K562 (cell line): ENCODE data around the gene RPS6KA2.

ENCODE experiments used
- KLF16 ChIP-seq: IDR thresholded peaks from 2 replicates; pipeline ENCODE4 v1.6.1; 2016; ENCODE audit warnings: antibody characterized with exemption
- MED1 ChIP-seq: sonication (generic); formaldehyde crosslinking; IDR thresholded peaks from 2 replicates; pipeline ENCODE4 v1.8.1; 2023; ENCODE audit warnings: missing genetic modification reagents, borderline replicate concordance
- PCBP1 ChIP-seq: fragments of 200-400 bp; formaldehyde crosslinking; IDR thresholded peaks from 2 replicates; pipeline ENCODE4 v1.6.1; 2018; ENCODE audit warnings: mild to moderate bottlenecking, low read depth, low read length; ENCODE audit not compliant: poor library complexity, severe bottlenecking
- SAFB2 ChIP-seq: fragments of 200-400 bp; formaldehyde crosslinking; IDR thresholded peaks from 2 replicates; pipeline ENCODE4 v1.6.1; 2018; ENCODE audit warnings: borderline replicate concordance, low read length, low read depth, moderate library complexity; ENCODE audit not compliant: severe bottlenecking
- SIN3A ChIP-seq, 2 experiments: fragments of 150-350 bp in 1 of 2; IDR thresholded peaks; 2 replicates each; pipeline ENCODE4 v1.6.1; 2011 to 2016; ENCODE audit warnings: borderline replicate concordance in 2 of 2, low read depth in 2 of 2, low read length in 2 of 2, mild to moderate bottlenecking in 2 of 2, moderate library complexity in 2 of 2; ENCODE audit not compliant: control insufficient read depth in 1 of 2
- SP2 ChIP-seq: IDR thresholded peaks from 2 replicates; pipeline ENCODE4 v1.6.1; 2011; ENCODE audit warnings: mild to moderate bottlenecking, low read depth, low read length, moderate library complexity; ENCODE audit not compliant: poor library complexity, severe bottlenecking; ENCODE audit errors: extremely low read depth
- TF ChIP-seq, protein P1 (sequence below), 2 experiments: fragments of 450-650 bp in 1 of 2; sonication (generic) in 1 of 2; formaldehyde crosslinking in 1 of 2; IDR thresholded peaks; 2 replicates each; pipeline versions ENCODE4 v1.7.1 to v1.9.0; 2016 to 2022; ENCODE audit warnings: inconsistent platforms in 1 of 2, mild to moderate bottlenecking in 1 of 2, missing genetic modification reagents in 1 of 2
- TF ChIP-seq, protein P2 (sequence below), 3 experiments: IDR thresholded peaks in 2 of 3; conservative IDR thresholded peaks in 1 of 3; 2 replicates each; pipeline ENCODE4 v1.5.1; 2011 to 2012; ENCODE audit warnings: low read length in 3 of 3, mild to moderate bottlenecking in 3 of 3, control low read depth in 2 of 3, improper control_type of control experiment in 1 of 3, inconsistent platforms in 1 of 3, low read depth in 1 of 3, mixed read lengths in 1 of 3, moderate library complexity in 1 of 3; ENCODE audit not compliant: insufficient read depth in 2 of 3
- TF ChIP-seq, protein P3 (sequence below), 2 experiments: fragments of 450-650 bp in 1 of 2; sonication (generic) in 1 of 2; formaldehyde crosslinking; conservative IDR thresholded peaks; 2 replicates each; pipeline versions ENCODE4 v1.4.0 to v1.8.1; 2020 to 2022; ENCODE audit warnings: mild to moderate bottlenecking in 1 of 2, missing genetic modification reagents in 1 of 2
- TF ChIP-seq, protein P4 (sequence below): fragments of 250-450 bp; sonication (Bioruptor Pico); IDR thresholded peaks from 2 replicates; pipeline ENCODE4 v1.4.0; 2020; ENCODE audit warnings: mild to moderate bottlenecking, moderate library complexity, borderline replicate concordance

DNA sequence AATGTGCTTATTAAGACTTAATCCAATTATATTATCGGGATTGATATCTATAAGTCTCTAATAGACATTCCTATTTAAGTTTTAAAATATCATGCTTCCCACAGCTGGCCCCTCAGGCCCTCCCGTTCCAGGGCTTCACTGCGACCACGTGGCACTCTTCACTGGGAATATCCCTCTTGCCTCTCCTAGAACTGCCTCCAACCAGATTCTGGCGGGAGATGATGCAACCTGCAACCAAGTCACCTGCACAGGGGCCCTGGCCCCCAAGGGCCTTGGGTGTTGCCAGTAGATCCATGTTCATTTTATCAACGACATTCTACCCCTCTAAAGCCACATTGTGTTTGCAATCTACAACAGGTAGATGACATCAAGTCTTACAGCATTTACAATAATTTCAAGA lies 22.1 kb downstream of the RPS6KA2 start:
- TF ChIP-seq, protein P1, sequence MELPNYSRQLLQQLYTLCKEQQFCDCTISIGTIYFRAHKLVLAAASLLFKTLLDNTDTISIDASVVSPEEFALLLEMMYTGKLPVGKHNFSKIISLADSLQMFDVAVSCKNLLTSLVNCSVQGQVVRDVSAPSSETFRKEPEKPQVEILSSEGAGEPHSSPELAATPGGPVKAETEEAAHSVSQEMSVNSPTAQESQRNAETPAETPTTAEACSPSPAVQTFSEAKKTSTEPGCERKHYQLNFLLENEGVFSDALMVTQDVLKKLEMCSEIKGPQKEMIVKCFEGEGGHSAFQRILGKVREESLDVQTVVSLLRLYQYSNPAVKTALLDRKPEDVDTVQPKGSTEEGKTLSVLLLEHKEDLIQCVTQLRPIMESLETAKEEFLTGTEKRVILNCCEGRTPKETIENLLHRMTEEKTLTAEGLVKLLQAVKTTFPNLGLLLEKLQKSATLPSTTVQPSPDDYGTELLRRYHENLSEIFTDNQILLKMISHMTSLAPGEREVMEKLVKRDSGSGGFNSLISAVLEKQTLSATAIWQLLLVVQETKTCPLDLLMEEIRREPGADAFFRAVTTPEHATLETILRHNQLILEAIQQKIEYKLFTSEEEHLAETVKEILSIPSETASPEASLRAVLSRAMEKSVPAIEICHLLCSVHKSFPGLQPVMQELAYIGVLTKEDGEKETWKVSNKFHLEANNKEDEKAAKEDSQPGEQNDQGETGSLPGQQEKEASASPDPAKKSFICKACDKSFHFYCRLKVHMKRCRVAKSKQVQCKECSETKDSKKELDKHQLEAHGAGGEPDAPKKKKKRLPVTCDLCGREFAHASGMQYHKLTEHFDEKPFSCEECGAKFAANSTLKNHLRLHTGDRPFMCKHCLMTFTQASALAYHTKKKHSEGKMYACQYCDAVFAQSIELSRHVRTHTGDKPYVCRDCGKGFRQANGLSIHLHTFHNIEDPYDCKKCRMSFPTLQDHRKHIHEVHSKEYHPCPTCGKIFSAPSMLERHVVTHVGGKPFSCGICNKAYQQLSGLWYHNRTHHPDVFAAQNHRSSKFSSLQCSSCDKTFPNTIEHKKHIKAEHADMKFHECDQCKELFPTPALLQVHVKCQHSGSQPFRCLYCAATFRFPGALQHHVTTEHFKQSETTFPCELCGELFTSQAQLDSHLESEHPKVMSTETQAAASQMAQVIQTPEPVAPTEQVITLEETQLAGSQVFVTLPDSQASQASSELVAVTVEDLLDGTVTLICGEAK (IDR thresholded peaks at IDR 0.05), result no peak
- TF ChIP-seq, protein P1 (CRISPR knock-in tag; IDR thresholded peaks at IDR 0.05), result no peak
- TF ChIP-seq, protein P2, sequence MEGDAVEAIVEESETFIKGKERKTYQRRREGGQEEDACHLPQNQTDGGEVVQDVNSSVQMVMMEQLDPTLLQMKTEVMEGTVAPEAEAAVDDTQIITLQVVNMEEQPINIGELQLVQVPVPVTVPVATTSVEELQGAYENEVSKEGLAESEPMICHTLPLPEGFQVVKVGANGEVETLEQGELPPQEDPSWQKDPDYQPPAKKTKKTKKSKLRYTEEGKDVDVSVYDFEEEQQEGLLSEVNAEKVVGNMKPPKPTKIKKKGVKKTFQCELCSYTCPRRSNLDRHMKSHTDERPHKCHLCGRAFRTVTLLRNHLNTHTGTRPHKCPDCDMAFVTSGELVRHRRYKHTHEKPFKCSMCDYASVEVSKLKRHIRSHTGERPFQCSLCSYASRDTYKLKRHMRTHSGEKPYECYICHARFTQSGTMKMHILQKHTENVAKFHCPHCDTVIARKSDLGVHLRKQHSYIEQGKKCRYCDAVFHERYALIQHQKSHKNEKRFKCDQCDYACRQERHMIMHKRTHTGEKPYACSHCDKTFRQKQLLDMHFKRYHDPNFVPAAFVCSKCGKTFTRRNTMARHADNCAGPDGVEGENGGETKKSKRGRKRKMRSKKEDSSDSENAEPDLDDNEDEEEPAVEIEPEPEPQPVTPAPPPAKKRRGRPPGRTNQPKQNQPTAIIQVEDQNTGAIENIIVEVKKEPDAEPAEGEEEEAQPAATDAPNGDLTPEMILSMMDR (IDR thresholded peaks at IDR 0.05 in 2 of 3, conservative IDR thresholded peaks at IDR 0.05 in 1 of 3; ENCODE audit: insufficient read depth in 2 of 3, low read depth in 1 of 3, low read length in 3 of 3), result no peak
- TF ChIP-seq, protein P3, sequence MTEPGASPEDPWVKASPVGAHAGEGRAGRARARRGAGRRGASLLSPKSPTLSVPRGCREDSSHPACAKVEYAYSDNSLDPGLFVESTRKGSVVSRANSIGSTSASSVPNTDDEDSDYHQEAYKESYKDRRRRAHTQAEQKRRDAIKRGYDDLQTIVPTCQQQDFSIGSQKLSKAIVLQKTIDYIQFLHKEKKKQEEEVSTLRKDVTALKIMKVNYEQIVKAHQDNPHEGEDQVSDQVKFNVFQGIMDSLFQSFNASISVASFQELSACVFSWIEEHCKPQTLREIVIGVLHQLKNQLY (CRISPR knock-in tag; conservative IDR thresholded peaks at IDR 0.05), result no peak
- no peak for TF ChIP-seq KLF16
- no peak for TF ChIP-seq SAFB2
- no peak for TF ChIP-seq PCBP1
- TF ChIP-seq, protein P4, sequence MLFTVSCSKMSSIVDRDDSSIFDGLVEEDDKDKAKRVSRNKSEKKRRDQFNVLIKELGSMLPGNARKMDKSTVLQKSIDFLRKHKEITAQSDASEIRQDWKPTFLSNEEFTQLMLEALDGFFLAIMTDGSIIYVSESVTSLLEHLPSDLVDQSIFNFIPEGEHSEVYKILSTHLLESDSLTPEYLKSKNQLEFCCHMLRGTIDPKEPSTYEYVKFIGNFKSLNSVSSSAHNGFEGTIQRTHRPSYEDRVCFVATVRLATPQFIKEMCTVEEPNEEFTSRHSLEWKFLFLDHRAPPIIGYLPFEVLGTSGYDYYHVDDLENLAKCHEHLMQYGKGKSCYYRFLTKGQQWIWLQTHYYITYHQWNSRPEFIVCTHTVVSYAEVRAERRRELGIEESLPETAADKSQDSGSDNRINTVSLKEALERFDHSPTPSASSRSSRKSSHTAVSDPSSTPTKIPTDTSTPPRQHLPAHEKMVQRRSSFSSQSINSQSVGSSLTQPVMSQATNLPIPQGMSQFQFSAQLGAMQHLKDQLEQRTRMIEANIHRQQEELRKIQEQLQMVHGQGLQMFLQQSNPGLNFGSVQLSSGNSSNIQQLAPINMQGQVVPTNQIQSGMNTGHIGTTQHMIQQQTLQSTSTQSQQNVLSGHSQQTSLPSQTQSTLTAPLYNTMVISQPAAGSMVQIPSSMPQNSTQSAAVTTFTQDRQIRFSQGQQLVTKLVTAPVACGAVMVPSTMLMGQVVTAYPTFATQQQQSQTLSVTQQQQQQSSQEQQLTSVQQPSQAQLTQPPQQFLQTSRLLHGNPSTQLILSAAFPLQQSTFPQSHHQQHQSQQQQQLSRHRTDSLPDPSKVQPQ (CRISPR knock-in tag), result no peak
- no peak for TF ChIP-seq SP2
- TF ChIP-seq SIN3A (IDR thresholded peaks at IDR 0.05; ENCODE audit: borderline replicate concordance in 2 of 2, control insufficient read depth in 1 of 2, low read depth in 2 of 2, low read length in 2 of 2), result no peak
- no peak for TF ChIP-seq MED1
